ENCODE results near the gene SDK1. TPM values are rescaled to one million over a fixed set of nuclear protein-coding genes. Genes with fewer than 3 reads are reported as not detected.

Gene SDK1
- total RNA-seq, 1 donor = 0.36 TPM

DNA sequence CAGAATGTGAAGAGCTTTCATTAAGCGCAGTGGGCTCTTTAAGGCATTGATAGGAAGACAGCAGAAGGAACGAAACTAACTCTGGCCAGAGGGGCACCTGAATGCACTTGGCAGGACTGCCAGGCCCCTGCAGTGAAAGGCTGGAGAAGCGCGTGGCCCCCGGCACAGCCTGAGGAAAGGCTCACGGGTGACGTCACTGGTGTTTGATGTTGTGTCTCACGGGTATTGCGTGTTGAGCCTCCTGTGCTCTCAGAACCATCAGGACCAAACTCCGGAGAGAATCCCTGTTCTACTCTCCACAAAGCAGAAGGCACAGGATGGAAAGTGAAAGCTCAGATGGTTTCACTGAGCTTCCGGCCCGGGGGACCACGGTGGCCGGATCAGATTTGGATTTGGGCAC, 865.3 kb downstream of the SDK1 start:
- H4K20me1 ChIP-seq (ENCODE audit: insufficient read depth, low read length) = no peaks in the 10 kb centered on the region
- no peaks in the 10 kb centered on the region for H3K4me1 ChIP-seq (ENCODE audit: insufficient read depth, low read length)
- H2AFZ ChIP-seq (ENCODE audit: low read length) = no peak overlapping the region
- H3K27ac ChIP-seq (ENCODE audit: low read depth, low read length) = no peak overlapping the region
- TF ChIP-seq, protein P1, sequence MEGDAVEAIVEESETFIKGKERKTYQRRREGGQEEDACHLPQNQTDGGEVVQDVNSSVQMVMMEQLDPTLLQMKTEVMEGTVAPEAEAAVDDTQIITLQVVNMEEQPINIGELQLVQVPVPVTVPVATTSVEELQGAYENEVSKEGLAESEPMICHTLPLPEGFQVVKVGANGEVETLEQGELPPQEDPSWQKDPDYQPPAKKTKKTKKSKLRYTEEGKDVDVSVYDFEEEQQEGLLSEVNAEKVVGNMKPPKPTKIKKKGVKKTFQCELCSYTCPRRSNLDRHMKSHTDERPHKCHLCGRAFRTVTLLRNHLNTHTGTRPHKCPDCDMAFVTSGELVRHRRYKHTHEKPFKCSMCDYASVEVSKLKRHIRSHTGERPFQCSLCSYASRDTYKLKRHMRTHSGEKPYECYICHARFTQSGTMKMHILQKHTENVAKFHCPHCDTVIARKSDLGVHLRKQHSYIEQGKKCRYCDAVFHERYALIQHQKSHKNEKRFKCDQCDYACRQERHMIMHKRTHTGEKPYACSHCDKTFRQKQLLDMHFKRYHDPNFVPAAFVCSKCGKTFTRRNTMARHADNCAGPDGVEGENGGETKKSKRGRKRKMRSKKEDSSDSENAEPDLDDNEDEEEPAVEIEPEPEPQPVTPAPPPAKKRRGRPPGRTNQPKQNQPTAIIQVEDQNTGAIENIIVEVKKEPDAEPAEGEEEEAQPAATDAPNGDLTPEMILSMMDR (IDR thresholded peaks at IDR 0.05; ENCODE audit: extremely low read depth, low read depth, low read length) = no peak
- H3K79me2 ChIP-seq (ENCODE audit: insufficient read depth, low read length) = no peaks in the 10 kb centered on the region
- no peak overlapping the region for H3K4me3 ChIP-seq (ENCODE audit: insufficient read depth, low read length)
- no peak overlapping the region for H3K4me2 ChIP-seq (ENCODE audit: insufficient read depth, low read length)
- no peaks in the 10 kb centered on the region for H3K36me3 ChIP-seq (ENCODE audit: insufficient read depth, low read length)
- H3K9me3 ChIP-seq (ENCODE audit: low read depth, low read length) = no peaks in the 10 kb centered on the region
- no peak for DNase-seq (ENCODE audit: insufficient read length, low spot score, missing footprints)
- no peaks in the 10 kb centered on the region for H3K27me3 ChIP-seq (ENCODE audit: insufficient read depth, low read length)

DNA sequence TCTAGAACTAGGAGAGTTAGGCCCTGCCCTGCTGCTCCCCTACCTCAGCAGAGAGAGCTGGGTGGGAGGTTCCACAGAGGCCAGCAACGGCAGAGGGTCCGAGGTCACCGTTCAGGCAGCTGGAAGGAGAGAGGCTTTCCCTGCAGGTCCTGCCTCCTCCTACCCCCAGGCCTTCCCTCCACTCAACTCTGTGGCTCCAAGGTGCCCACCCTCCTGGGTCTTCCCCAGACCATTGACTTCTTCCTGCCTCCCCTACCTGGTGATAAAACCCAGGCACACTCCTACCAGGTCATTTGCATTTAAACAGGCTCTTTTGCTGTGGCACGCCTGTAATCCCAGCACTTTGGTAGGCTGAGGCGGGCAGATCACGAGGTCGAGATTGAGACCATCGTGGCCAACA, 865.8 kb downstream of the SDK1 start:
- no peak overlapping the region for H2AFZ ChIP-seq (ENCODE audit: low read length)
- no peak overlapping the region for H3K4me3 ChIP-seq (ENCODE audit: insufficient read depth, low read length)
- DNase-seq (ENCODE audit: insufficient read length, low spot score, missing footprints) = no peak
- H3K36me3 ChIP-seq (ENCODE audit: insufficient read depth, low read length) = no peaks in the 10 kb centered on the region
- no peak overlapping the region for H3K4me2 ChIP-seq (ENCODE audit: insufficient read depth, low read length)
- no peaks in the 10 kb centered on the region for H3K4me1 ChIP-seq (ENCODE audit: insufficient read depth, low read length)
- H3K27me3 ChIP-seq (ENCODE audit: insufficient read depth, low read length) = no peaks in the 10 kb centered on the region
- no peaks in the 10 kb centered on the region for H3K79me2 ChIP-seq (ENCODE audit: insufficient read depth, low read length)
- H4K20me1 ChIP-seq (ENCODE audit: insufficient read depth, low read length) = no peaks in the 10 kb centered on the region
- H3K9me3 ChIP-seq (ENCODE audit: low read depth, low read length) = no peaks in the 10 kb centered on the region
- TF ChIP-seq, protein P1 (IDR thresholded peaks at IDR 0.05; ENCODE audit: extremely low read depth, low read depth, low read length) = no peak
- no peak overlapping the region for H3K27ac ChIP-seq (ENCODE audit: low read depth, low read length)

DNA sequence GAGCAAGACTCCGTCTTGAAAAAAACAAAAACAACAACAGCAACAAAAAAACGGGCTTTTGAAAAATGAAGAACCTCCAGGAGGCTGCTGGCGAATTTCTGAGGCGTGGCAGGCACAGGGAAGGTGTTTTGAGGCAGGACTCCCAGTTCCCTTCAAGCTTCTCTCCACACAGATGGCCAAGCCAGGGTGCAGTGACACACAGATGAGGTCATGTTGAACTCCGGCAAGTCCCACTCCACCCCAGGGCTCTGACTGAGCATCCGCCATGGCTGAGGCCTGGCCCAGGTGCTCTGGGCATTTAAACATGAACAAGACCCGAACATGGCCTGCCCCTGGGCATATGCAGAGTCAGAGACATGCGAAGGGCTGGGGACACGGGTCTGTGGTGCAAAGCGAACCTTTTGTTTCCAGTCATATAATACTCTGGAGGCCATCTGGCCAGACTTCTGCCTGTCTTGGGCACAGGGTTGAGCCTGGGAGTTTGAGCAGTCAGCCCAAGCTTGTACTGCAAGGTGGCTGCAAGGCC, 866.4 kb downstream of the SDK1 start:
- DNase-seq (ENCODE audit: insufficient read length, low spot score, missing footprints) = no peak
- no peaks in the 10 kb centered on the region for H3K9me3 ChIP-seq (ENCODE audit: low read depth, low read length)
- no peak overlapping the region for H2AFZ ChIP-seq (ENCODE audit: low read length)
- H3K36me3 ChIP-seq (ENCODE audit: insufficient read depth, low read length) = no peaks in the 10 kb centered on the region
- H3K27ac ChIP-seq (ENCODE audit: low read depth, low read length) = no peak overlapping the region
- H3K79me2 ChIP-seq (ENCODE audit: insufficient read depth, low read length) = no peaks in the 10 kb centered on the region
- TF ChIP-seq, protein P1 (IDR thresholded peaks at IDR 0.05; ENCODE audit: extremely low read depth, low read depth, low read length) = no peak
- H3K27me3 ChIP-seq (ENCODE audit: insufficient read depth, low read length) = no peaks in the 10 kb centered on the region
- no peaks in the 10 kb centered on the region for H4K20me1 ChIP-seq (ENCODE audit: insufficient read depth, low read length)
- no peak overlapping the region for H3K4me3 ChIP-seq (ENCODE audit: insufficient read depth, low read length)
- H3K4me1 ChIP-seq (ENCODE audit: insufficient read depth, low read length) = no peaks in the 10 kb centered on the region
- H3K4me2 ChIP-seq (ENCODE audit: insufficient read depth, low read length) = no peak overlapping the region

DNA sequence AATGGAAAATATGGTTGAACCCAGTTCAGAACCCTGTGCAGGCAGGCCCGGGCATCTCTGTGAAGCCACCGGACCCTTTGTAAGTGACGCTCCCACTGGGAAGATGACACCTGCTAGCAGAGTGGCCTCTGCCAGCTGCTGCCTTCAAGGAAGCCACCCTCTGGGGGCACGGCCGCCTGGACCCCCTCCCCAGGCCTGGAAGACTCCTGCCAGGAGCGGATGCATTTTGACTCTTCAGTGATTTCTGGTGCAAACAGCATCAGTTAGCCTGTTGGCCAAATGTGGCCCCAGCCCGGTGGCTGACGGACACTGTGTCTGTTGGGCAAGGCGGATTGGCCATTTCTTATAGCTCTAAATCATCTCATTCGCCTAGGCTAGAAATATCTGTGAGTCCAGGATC, 867.0 kb downstream of the SDK1 start:
- H3K36me3 ChIP-seq (ENCODE audit: insufficient read depth, low read length) = no peaks in the 10 kb centered on the region
- no peak overlapping the region for H3K4me3 ChIP-seq (ENCODE audit: insufficient read depth, low read length)
- TF ChIP-seq, protein P1 (IDR thresholded peaks at IDR 0.05; ENCODE audit: extremely low read depth, low read depth, low read length) = no peak
- DNase-seq (ENCODE audit: insufficient read length, low spot score, missing footprints) = no peak
- H3K4me2 ChIP-seq (ENCODE audit: insufficient read depth, low read length) = no peak overlapping the region
- no peak overlapping the region for H2AFZ ChIP-seq (ENCODE audit: low read length)
- no peaks in the 10 kb centered on the region for H4K20me1 ChIP-seq (ENCODE audit: insufficient read depth, low read length)
- no peak overlapping the region for H3K27ac ChIP-seq (ENCODE audit: low read depth, low read length)
- H3K79me2 ChIP-seq (ENCODE audit: insufficient read depth, low read length) = no peaks in the 10 kb centered on the region
- H3K4me1 ChIP-seq (ENCODE audit: insufficient read depth, low read length) = no peaks in the 10 kb centered on the region
- no peaks in the 10 kb centered on the region for H3K9me3 ChIP-seq (ENCODE audit: low read depth, low read length)
- no peaks in the 10 kb centered on the region for H3K27me3 ChIP-seq (ENCODE audit: insufficient read depth, low read length)

Data from osteoblast (primary cell).